ENCODE measurements around the gene CYP27C1. TPM values are rescaled to one million over a fixed set of nuclear protein-coding genes. Genes with fewer than 3 reads are reported as not detected.

Gene CYP27C1
- total and polyA plus RNA-seq, 2 of the 13 experiments (the other 11 are each of a cell fraction or from before 2014, with no cell fraction given) = not detected

DNA sequence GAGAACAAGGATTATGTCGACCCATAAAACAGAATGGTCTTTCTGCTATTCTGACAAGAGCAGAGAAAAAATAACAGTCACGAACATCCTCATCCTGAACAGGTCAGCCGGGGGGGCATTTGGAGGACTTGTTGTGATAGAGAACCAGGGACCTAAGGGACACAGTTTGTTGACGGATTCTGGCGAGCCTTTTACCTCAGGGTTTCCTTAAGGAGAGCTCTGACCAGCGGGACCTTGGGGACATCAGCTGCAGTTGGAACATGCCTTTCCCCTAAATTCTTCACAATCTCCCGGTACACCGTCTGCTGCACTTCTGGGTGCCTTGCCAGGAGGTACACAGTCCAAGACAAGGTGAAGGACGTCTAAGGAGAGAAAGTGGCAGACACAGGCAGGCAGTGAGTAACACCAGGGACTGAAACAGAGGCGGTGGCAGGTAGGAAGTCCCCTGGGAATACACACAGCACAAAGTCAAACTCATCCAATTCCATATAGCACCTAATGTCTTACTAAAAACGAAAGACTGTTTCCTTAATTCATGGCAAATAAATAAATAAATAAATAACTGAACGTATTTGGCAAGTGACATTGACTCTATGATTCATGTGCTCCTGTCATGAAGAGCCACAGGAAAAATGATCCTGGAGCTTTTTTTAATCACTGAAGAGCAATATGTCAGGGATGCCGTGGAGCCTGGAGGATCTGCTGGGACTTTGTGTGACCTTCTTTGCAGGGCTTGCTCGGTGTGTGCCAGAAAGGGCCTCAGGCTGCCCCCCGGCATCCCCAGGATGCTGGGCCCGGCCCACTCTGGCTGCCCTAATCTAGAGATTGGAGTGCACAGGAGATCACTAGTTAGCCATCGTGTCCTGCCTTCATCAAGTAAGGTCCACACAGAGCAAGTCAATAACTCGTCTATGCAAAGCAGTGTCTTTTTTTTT is 24.7 kb downstream of the CYP27C1 start (continued):
- TF ChIP-seq, protein P1, sequence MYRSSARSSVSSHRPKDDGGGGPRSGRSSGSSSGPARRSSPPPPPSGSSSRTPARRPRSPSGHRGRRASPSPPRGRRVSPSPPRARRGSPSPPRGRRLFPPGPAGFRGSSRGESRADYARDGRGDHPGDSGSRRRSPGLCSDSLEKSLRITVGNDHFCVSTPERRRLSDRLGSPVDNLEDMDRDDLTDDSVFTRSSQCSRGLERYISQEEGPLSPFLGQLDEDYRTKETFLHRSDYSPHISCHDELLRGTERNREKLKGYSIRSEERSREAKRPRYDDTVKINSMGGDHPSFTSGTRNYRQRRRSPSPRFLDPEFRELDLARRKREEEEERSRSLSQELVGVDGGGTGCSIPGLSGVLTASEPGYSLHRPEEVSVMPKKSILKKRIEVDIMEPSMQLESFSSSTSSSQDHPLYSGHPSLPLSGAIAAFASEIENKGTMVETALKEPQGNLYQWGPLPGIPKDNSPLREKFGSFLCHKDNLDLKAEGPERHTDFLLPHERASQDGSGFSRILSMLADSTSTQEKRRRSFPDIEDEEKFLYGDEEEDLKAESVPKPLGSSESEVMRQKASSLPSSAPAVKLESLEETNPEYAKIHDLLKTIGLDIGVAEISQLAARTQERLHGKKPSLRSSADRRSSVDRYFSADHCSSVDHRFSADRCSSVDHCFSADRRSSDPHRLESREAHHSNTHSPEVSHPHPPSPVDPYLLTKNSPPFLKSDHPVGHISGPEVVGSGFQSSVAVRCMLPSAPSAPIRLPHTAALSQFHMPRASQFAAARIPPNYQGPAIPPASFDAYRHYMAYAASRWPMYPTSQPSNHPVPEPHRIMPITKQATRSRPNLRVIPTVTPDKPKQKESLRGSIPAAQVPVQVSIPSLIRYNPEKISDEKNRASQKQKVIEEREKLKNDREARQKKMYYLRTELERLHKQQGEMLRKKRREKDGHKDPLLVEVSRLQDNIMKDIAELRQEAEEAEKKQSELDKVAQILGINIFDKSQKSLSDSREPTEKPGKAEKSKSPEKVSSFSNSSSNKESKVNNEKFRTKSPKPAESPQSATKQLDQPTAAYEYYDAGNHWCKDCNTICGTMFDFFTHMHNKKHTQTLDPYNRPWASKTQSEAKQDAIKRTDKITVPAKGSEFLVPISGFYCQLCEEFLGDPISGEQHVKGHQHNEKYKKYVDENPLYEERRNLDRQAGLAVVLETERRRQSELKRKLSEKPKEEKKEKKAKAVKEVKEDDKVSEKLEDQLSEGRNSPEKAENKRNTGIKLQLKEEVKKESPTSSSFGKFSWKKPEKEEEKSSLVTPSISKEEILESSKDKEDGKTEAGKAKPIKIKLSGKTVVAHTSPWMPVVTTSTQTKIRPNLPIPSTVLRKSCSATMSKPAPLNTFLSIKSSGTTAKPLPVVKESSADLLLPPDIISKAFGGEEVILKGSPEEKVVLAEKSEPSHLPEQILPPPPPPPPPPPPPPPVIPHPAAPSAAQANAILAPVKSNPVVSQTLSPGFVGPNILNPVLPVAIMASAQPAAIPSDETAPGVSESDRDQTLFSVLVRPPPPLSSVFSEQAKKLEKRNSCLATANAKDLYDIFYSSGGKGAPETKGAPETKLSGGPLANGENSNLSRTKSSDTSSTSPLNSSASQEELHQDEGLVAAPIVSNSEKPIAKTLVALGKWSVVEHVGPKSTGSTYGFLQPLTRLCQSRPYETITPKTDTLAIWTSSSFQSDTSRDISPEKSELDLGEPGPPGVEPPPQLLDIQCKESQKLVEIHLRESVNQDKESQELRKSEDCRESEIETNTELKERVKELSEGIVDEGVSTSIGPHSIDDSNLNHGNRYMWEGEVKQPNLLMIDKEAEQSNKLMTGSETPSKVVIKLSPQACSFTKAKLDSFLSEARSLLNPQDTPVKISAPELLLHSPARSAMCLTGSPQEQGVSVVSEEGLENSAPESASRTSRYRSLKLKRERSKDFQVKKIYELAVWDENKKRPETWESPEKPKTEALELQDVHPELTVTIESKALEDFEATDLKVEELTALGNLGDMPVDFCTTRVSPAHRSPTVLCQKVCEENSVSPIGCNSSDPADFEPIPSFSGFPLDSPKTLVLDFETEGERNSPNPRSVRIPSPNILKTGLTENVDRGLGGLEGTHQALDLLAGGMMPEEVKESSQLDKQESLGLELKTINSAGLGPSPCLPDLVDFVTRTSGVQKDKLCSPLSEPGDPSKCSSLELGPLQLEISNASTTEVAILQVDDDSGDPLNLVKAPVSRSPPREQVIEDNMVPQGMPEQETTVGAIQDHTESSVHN (CRISPR knock-in tag; IDR thresholded peaks at IDR 0.05) = no peak
- TF ChIP-seq PHF8 (CRISPR knock-in tag; IDR thresholded peaks at IDR 0.05) (no peak), REPIN1 (CRISPR knock-in tag; IDR thresholded peaks at IDR 0.05; ENCODE audit: borderline replicate concordance, low read depth) (no peak), ZNF251 (CRISPR knock-in tag; IDR thresholded peaks at IDR 0.05) (no peak), ZNF501 (CRISPR knock-in tag; IDR thresholded peaks at IDR 0.05) (no peak), ZNF510 (CRISPR knock-in tag; IDR thresholded peaks at IDR 0.05; ENCODE audit: low read depth) (no peak)
- TF ChIP-seq, protein P2, sequence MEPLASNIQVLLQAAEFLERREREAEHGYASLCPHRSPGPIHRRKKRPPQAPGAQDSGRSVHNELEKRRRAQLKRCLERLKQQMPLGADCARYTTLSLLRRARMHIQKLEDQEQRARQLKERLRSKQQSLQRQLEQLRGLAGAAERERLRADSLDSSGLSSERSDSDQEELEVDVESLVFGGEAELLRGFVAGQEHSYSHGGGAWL (CRISPR knock-in tag; IDR thresholded peaks at IDR 0.05) = no peak

Measured in HepG2 (cell line).